ENCODE measurements around the gene OPA1. TPM values are rescaled to one million over a fixed set of nuclear protein-coding genes. Genes with fewer than 3 reads are reported as not detected.

Gene OPA1
- total RNA-seq, 1 experiment from 2014 or later, result 72.0 TPM

DNA sequence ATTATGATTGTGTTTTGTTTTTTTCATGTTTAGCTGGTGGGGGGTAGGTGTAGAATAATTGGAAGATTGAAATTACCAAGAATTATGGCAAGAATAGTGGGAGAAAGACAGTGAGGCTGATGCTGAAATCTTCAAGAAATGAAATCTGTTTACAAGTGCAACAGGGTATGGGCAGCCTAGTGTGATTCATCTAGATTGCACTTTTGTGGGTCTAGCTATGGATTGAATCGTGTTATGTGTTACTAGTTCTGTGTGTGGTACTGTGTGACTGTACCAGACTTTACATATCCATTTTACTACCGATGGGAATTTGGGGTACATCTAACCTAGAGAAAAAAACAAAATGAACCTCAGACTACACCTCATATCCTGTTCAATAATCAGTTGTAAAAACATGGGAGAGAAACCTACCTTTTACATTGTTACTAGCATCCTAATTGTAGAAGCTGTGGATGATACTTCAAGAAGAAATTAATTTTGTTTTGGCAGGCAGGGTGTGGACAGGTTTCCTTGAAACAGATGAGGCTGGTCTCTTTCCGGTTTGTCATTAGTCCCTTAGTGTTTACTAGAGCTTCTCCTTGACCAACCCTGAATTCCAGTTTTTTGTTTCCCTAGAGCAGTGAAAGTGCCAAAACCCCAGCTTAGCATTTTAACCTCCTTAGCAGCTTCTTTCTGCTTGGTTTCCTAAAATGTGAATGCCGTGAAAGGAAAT lies 47.9 kb downstream of the OPA1 start:
- Histone ChIP-seq H3K9me3 (ENCODE audit: control insufficient read depth in 1 of 2, insufficient read depth in 1 of 2, low read depth in 1 of 2, low read length in 2 of 2) (no peaks in the 10 kb centered on the region), H3K9me2 (ENCODE audit: insufficient read depth) (no peaks in the 10 kb centered on the region), H4K20me1 (ENCODE audit: insufficient read depth) (no peaks in the 10 kb centered on the region; the same call in 1 of the 2 replicates), H3K4me3 (replicated peaks in 1 of 2; ENCODE audit: low read depth in 1 of 2, low read length in 2 of 2) (no peak overlapping the region), H3K36me3 (ENCODE audit: control insufficient read depth in 1 of 2, insufficient read depth in 2 of 2, low read length in 2 of 2) (peaks cover 32 to 39% of the 10 kb centered on the region in 2 experiments), H3K79me2 (ENCODE audit: insufficient read depth, low read length) (0 out of 2 replicates have a peak, but pooled peaks cover 7% of the 10 kb centered on the region), H3K4me1 (ENCODE audit: control insufficient read depth in 1 of 2, insufficient read depth in 2 of 2, low read length in 2 of 2) (no peaks in the 10 kb centered on the region), H2AFZ (ENCODE audit: low read depth, low read length, poor library complexity, severe bottlenecking) (no peak overlapping the region), H3K4me2 (ENCODE audit: low read length) (no peak overlapping the region), H3K27ac (ENCODE audit: low read depth, low read length) (no peak overlapping the region), H3K9ac (ENCODE audit: low read length) (no peak overlapping the region), H3K27me3 (ENCODE audit: insufficient read depth, low read length) (no peaks in the 10 kb centered on the region)
- intact Hi-C loops (cut with micrococcal nuclease), result no loop called here
- no peak for TF ChIP-seq RAD21 (IDR thresholded peaks at IDR 0.05; ENCODE audit: low read depth)
- TF ChIP-seq, protein P1, sequence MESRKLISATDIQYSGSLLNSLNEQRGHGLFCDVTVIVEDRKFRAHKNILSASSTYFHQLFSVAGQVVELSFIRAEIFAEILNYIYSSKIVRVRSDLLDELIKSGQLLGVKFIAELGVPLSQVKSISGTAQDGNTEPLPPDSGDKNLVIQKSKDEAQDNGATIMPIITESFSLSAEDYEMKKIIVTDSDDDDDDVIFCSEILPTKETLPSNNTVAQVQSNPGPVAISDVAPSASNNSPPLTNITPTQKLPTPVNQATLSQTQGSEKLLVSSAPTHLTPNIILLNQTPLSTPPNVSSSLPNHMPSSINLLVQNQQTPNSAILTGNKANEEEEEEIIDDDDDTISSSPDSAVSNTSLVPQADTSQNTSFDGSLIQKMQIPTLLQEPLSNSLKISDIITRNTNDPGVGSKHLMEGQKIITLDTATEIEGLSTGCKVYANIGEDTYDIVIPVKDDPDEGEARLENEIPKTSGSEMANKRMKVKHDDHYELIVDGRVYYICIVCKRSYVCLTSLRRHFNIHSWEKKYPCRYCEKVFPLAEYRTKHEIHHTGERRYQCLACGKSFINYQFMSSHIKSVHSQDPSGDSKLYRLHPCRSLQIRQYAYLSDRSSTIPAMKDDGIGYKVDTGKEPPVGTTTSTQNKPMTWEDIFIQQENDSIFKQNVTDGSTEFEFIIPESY (IDR thresholded peaks at IDR 0.05; ENCODE audit: extremely low read depth, insufficient replicate concordance, low read length), result no peak
- TF ChIP-seq, protein P2, sequence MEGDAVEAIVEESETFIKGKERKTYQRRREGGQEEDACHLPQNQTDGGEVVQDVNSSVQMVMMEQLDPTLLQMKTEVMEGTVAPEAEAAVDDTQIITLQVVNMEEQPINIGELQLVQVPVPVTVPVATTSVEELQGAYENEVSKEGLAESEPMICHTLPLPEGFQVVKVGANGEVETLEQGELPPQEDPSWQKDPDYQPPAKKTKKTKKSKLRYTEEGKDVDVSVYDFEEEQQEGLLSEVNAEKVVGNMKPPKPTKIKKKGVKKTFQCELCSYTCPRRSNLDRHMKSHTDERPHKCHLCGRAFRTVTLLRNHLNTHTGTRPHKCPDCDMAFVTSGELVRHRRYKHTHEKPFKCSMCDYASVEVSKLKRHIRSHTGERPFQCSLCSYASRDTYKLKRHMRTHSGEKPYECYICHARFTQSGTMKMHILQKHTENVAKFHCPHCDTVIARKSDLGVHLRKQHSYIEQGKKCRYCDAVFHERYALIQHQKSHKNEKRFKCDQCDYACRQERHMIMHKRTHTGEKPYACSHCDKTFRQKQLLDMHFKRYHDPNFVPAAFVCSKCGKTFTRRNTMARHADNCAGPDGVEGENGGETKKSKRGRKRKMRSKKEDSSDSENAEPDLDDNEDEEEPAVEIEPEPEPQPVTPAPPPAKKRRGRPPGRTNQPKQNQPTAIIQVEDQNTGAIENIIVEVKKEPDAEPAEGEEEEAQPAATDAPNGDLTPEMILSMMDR (IDR thresholded peaks at IDR 0.05 in 2 of 3, conservative IDR thresholded peaks at IDR 0.05 in 1 of 3; ENCODE audit: borderline replicate concordance in 1 of 3, insufficient read depth in 1 of 3, low read depth in 2 of 3, low read length in 2 of 3), result no peak
- TF ChIP-seq ZNF274 (IDR thresholded peaks at IDR 0.05; ENCODE audit: low read depth, low read length), result no peak
- TF ChIP-seq, protein P3, sequence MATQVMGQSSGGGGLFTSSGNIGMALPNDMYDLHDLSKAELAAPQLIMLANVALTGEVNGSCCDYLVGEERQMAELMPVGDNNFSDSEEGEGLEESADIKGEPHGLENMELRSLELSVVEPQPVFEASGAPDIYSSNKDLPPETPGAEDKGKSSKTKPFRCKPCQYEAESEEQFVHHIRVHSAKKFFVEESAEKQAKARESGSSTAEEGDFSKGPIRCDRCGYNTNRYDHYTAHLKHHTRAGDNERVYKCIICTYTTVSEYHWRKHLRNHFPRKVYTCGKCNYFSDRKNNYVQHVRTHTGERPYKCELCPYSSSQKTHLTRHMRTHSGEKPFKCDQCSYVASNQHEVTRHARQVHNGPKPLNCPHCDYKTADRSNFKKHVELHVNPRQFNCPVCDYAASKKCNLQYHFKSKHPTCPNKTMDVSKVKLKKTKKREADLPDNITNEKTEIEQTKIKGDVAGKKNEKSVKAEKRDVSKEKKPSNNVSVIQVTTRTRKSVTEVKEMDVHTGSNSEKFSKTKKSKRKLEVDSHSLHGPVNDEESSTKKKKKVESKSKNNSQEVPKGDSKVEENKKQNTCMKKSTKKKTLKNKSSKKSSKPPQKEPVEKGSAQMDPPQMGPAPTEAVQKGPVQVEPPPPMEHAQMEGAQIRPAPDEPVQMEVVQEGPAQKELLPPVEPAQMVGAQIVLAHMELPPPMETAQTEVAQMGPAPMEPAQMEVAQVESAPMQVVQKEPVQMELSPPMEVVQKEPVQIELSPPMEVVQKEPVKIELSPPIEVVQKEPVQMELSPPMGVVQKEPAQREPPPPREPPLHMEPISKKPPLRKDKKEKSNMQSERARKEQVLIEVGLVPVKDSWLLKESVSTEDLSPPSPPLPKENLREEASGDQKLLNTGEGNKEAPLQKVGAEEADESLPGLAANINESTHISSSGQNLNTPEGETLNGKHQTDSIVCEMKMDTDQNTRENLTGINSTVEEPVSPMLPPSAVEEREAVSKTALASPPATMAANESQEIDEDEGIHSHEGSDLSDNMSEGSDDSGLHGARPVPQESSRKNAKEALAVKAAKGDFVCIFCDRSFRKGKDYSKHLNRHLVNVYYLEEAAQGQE (IDR thresholded peaks at IDR 0.05; ENCODE audit: low read depth), result no peak
- no peak for TF ChIP-seq TCF7L2 (IDR thresholded peaks at IDR 0.05; ENCODE audit: borderline replicate concordance, extremely low read depth, insufficient read depth, insufficient read length)
- TF ChIP-seq EZH2 (IDR thresholded peaks at IDR 0.05), result no peak
- TF ChIP-seq ELF1 (IDR thresholded peaks at IDR 0.05; ENCODE audit: borderline replicate concordance, low read depth), result no peak
- POLR2A ChIA-PET, result no interaction called here
- ATAC-seq, result no peak
- no TSS peak for BruUV-seq (replicated peaks)
- DNase-seq (ENCODE audit: low read depth, low spot score), result no peak
- CTCF ChIA-PET, result no interaction called here
- RAD21 ChIA-PET (ENCODE audit: low non-redundant PET in 1 of 2, low total read pairs in 2 of 2, uncharacterized antibody in 2 of 2, unreplicated experiment in 2 of 2), result no interaction called here

Data from HCT116 (cell line).